ENCODE measurements around the gene CUL2.
"Not testable (repeated sequence)": the region's sequence is repeated elsewhere in the genome, so short reads cannot be mapped to it uniquely, and the experiment has no call there.

CUL2 gene

GRCh38 chr10:34988397-34989067, 101.6 kb downstream of the CUL2 start:
- intact Hi-C loops (cut with DNase I) = no loop called here
- no peak for DNase-seq

DNA sequence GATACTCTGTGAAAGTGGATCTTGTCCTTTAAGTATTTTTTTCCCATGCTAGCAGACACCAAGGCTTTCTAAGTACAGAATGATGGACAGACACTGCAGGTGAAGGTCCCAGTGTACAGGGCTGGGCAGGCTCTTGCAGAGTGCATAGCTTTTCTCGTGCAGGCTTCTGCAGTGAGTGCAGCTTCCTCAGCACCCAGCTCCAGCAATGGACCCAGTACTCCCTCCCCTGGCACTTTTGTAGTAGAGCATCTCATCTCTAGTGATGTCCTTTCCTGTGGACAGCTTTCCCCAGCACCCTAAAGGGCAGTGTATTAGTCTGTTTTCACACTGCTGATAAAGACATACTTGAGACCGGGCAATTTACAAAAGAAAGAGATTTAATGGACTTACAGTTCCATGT, 104.3 kb downstream of the CUL2 start:
- intact Hi-C loops (cut with DNase I) = no loop called here
- peak in 1 of 10 donors; percentile 7 for DNase-seq

DNA sequence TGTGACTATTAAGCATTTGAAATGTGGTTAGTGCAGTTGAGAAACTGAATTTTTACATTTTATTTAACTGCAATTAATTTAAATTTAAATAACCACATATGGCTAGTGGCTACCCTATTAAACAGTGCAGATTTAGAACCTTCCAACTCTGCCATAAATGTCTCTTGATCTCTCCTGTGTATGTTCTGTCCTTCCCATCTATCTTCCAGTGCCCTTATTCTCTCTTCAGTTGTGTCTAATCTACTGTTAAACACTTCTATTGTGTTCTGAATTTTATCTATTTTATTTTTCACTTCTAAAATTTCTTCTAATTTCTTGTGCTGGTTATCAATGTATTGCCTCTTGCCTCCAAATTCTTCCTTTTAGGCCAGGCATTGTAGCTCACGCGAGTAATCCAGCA, 105.0 kb downstream of the CUL2 start:
- no peak for DNase-seq
- intact Hi-C loops (cut with DNase I) = no loop called here

GRCh38 chr10:34981844-34982243, 108.3 kb downstream of the CUL2 start:
- no peak for DNase-seq
- intact Hi-C loops (cut with DNase I) = no loop called here

DNA sequence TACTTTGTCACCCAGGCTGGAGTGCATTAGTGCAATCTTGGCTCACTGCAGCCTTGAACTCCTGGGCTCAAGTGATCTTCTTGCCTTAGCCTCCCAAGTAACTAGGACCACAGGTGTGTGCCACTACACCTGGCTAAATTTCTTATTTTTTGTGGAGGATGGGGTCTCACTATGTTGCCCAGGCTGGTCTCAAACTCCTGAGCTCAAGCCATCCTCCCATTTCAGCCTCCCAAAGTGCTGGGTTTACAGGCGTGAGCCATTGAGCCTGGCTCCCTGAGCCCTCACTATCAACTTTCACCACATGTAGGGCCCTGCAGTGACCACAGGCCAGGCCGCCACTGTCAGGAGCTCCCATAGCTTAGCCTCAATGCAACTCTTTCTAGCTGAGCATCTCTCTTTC, 110.2 kb downstream of the CUL2 start:
- intact Hi-C loops (cut with DNase I) = no loop called here
- DNase-seq = peak in 2 of 10 donors; percentile 15 to 23

GRCh38 chr10:34978080-34978479, 112.1 kb downstream of the CUL2 start:
- intact Hi-C loops (cut with DNase I) = no loop called here
- peak in 2 of 10 donors; percentile 34 to 65 for DNase-seq

DNA sequence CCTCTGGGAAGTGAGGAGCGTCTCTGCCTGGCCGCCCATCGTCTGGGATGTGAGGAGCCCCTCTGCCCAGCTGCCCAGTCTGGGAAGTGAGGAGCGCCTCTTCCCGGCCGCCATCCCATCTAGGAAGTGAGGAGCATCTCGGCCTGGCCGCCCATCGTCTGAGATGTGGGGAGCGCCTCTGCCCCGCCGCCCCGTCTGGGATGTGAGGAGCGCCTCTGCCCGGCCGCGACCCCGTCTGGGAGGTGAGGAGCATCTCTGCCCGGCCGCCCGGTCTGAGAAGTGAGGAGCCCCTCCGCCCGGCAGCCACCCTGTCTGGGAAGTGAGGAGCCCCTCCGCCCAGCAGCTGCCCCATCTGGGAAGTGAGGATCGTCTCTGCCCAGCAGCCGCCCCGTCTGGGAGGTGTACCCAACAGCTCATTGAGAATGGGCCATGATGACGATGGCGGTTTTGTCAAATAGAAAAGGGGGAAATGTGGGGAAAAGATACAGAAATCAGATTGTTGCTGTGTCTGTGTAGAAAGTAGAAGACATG, 113.7 kb downstream of the CUL2 start:
- intact Hi-C loops (cut with DNase I) = not testable (repeated sequence)
- peak in 2 of 10 donors; percentile 61 to 62 for DNase-seq

DNA sequence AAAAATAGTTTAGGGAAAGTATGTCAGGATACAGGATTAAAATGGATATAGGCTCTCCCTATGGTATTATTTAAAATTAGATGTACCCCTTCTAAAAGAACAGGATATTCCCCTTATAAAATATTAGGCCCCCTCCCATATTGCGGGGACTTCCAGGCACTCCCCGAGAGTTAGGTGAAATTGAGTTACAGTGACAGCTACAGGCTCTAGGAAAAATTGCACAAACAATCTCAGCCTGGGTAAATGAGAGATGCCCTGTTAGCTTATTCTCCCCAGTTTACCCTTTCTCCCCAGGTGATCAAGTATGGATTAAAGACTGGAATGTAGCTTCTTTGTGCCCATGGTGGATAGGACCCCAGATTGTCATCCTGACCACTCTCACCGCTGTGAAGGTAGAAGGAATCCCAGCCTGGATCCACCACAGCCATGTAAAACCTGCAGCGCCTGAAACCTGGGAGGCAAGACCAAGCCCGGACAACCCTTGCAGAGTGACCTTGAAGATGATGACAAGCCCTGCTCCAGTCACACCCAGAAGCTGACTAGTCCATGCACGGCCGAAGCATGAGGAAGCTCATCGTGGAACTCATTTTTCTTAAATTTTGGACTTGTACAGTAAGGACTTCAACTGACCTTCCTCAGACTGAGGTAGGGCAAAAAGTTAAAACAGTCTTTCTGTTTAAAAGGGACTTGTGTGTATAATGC, 115.6 kb downstream of the CUL2 start:
- peak in 2 of 10 donors; percentile 29 to 44 for DNase-seq
- intact Hi-C loops (cut with DNase I) = not testable (repeated sequence)

DNA sequence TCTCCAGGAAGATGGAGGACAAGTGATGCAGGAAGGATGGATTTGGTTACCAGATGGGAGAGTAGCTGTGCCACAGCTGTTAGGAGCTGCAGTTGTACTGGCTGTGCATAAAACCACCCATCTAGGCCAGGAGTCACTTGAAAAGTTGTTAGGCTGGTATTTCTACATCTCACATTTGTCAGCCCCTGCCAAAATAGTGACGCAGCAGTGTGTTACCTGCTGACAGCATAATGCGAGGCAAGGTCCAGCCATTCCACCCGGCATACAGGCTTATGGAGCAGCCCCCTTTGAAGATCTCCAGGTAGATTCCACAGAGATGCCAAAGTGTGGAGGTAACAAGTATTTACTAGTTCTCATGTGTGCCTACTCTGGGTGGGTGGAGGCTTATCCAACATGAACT, 116.4 kb downstream of the CUL2 start:
- intact Hi-C loops (cut with DNase I) = not testable (repeated sequence)
- peak in 2 of 10 donors; percentile 16 to 26 for DNase-seq

DNA sequence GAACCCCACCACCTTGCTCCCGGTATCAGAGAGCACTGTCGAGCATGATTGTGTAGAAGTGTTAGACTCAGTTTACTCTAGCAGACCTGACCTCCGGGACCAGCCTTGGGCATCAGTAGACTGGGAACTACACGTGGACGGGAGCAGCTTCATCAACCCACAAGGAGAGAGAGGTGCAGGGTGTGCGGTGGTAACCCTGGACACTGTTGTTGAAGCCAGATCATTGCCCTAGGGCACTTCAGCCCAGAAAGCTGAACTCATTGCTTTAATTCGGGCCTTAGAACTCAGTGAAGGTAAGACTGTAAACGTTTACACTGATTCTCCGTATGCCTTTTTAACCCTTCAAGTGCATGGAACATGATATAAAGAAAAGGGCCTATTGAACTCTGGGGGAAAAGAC, 117.0 kb downstream of the CUL2 start:
- intact Hi-C loops (cut with DNase I) = not testable (repeated sequence)
- DNase-seq = peak in 2 of 10 donors; percentile 13 to 28

GRCh38 chr10:34972591-34972990, 117.5 kb downstream of the CUL2 start:
- peak in 1 of 10 donors; percentile 5 for DNase-seq
- intact Hi-C loops (cut with DNase I) = not testable (repeated sequence)

- DNase-seq = peak in 1 of 10 donors; percentile 43
These were observed 118.4 kb downstream of the CUL2 start for GRCh38 chr10:34971606-34972334.

DNA sequence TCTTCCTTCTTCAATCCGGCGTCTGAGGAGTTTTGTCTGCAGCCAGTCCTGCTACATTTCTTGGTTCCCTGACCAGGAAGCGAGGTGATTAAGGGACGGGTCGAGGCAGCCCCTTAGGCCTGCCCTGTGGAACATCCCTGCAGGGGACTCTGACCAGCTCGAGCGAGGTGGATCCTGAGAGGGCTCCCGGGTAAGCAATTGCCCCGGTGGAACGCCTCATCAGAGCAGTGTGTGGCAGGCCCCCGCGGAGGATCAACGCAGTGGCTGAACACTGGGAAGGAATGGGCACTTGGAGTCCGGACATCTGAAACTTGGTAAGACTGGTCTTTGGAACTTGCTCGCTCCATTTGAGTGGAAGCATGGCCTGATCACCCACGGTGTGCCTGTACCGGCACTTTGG, 121.0 kb downstream of the CUL2 start:
- DNase-seq = peak in 1 of 10 donors; percentile 55
- intact Hi-C loops (cut with DNase I) = no loop called here

More at GRCh38 chr10:34971606-34972334, 118.4 kb downstream of the CUL2 start:
- intact Hi-C loops (cut with DNase I) = not testable (repeated sequence)

DNA sequence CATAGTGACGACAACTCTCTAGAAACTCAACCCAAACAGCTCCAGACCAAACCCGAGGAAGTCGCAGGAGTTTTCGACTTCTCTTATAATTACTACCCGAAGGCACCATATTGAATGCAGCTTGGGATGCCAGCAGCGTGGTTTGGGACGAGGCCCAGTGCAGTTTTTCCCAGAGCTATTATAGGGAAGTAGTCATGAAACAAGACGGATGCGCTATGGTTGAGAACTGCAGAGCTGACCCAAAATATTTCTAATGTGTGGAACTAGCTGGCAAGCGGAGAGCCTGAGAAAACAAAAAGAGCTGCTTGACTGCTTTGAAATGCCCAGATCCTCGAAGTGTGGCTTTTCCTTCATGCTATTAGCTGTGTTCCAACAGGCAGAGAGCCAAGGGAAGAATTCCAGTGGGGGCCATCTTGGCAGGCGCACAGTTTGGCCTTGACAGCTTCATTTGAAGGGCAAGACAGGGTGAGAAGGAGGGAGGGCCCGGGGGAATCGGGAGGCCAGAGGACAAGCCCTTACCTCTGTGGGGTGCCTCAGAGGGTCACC, 122.7 kb downstream of the CUL2 start:
- intact Hi-C loops (cut with DNase I) = no loop called here
- DNase-seq = peak in 8 of 10 donors; percentile 7 to 74 (median 21)

GRCh38 chr10:34966451-34966850, 123.7 kb downstream of the CUL2 start:
- intact Hi-C loops (cut with DNase I) = no loop called here
- no peak for DNase-seq

DNA sequence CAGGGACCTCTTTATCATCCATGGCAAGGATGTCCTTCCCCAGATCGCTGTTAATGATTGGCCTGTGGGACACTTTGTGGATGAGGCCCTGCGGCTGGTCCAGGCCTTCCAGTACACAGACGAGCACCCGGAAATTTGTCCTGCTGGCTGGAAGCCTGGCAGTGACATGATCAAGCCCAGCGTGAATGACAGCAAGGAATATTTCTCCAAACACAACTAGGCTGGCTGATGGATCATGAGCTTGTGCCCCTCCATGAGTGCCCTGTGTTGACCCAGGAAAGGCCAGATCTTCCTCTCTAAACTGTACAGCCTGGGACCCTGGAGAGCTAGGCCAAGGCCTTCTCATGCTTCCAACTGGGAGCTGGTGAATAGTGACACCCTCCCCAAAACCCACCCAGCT, 124.1 kb downstream of the CUL2 start:
- intact Hi-C loops (cut with DNase I) = no loop called here
- no peak for DNase-seq

- no peak for DNase-seq
- intact Hi-C loops (cut with DNase I) = no loop called here
These were observed 125.9 kb downstream of the CUL2 start for GRCh38 chr10:34964166-34964800.

DNA sequence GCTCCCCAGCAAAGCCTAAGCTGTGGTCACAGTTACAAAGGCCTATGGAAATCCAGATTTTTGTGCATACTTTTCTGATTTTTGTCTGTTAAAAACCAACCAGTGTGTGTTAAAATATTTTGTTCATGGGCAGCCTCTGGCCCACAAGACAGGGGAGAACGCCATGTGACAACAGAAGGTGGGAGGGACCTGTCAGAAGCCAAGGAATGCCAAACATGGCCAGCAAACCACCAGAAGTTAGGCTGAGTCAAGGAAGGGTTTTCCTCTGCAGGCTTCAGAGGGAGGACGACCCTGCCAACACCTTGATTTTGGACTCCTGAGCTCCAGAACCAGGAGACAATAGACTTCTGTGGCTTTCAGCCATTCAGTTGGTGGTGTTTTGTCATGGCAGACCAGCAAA, 127.3 kb downstream of the CUL2 start:
- no peak for DNase-seq
- intact Hi-C loops (cut with DNase I) = no loop called here

DNA sequence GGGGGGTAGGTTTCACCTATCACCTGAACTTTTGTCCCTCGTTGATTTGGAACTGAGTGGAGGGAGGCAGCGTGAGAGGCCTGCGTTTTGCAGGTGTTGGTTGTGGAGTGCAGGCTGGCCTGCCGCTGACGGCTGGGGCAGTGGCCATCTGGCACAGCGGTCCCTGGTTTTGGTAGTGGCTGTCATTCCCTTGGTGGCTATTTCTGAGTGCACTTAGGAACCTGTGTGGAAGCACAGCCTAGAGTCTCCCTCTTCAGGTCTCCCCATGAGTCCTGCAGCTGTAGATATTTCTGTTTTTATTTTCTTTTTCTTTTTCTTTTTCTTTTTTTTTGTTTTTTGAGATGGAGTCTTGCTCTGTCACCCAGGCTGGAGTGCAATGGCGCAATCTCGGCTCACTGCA, 129.2 kb downstream of the CUL2 start:
- DNase-seq = peak in 1 of 10 donors; percentile 72
- intact Hi-C loops (cut with DNase I) = no loop called here

DNA sequence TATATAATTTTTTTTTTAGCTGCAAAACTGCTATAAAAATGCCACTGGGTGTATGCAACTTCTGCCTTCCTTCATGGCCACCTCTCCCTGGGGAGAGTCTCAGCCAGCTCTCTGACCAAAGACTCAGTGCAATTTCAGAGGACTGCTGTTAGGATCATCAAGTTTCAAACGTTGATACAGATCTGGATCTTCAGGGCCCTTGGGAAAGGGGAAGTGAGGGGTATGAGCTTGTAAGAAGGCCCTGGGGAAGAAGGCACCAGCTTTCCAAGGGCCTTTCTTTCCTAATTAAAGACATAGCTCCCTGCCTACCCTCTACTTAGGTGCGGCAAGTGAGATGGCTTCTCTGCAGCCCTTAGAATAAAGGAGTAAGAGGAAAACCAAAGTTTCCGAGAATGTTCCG, 130.4 kb downstream of the CUL2 start:
- intact Hi-C loops (cut with DNase I) = no loop called here
- peak in 1 of 10 donors; percentile 1 for DNase-seq
